GM12878 (cell line): ENCODE measurements around the gene TOMM5. TPM values are rescaled to one million over a fixed set of nuclear protein-coding genes. Genes with fewer than 3 reads are reported as not detected.
A peak's percentile ranks its signal among the peaks of the same experiment; 100 is the strongest.

ENCODE experiments used
- ATAC-seq: fragments of 200-7000 bp; cut with Tn5 transposase; 3 replicates; pipeline ENCODE4 v1.9.1; 2020; ENCODE audit warnings: mild to moderate bottlenecking, moderate library complexity
- BruUV-seq: library from RNA; stranded (reverse); fragments of 400-500 nt; replicated peaks from 2 replicates; lab custom pipeline; 2021; lab: Mats Ljungman, UMichigan
- CTCF ChIA-PET: fragments of 300-600 bp; sonication (Branson Sonifier 250); formaldehyde crosslinking; extraction: SDS; loops from one replicate; lab custom pipeline; 2021; ENCODE audit warnings: inconsistent platforms; lab: Yijun Ruan, JAX
- POLR2A ChIA-PET: fragments of 350-600 bp; formaldehyde crosslinking; extraction: SDS; loops from one replicate; lab custom pipeline; 2021; ENCODE audit warnings: inconsistent platforms; lab: Charles Lee
- RAD21 ChIA-PET: fragments of 300-600 bp; sonication (Branson Sonifier 250); formaldehyde crosslinking; loops from one replicate; lab custom pipeline; 2023; ENCODE audit warnings: antibody characterized with exemption; ENCODE audit not compliant: unreplicated experiment; lab: Charles Lee
- SMC1A ChIA-PET: fragments of 300-600 bp; sonication (Branson Sonifier 250); formaldehyde crosslinking; loops from one replicate; lab custom pipeline; 2023; ENCODE audit not compliant: unreplicated experiment, uncharacterized antibody; lab: Charles Lee
- DNase-seq: peaks from one replicate; pipeline ENCODE4 v3.0.0-alpha.2; 2011; ENCODE audit warnings: low read depth, low spot score
- FAIRE-seq: peaks from 3 replicates; lab custom pipeline; 2011; peaks lifted over from hg19 to GRCh38; lab: Jason Lieb, UNC
- H2AFZ ChIP-seq: 2 replicates; pipeline ENCODE4 v1.6.0; 2011; ENCODE audit warnings: low read depth, low read length, control low read depth; ENCODE audit not compliant: control insufficient read depth
- H3K27ac ChIP-seq: 2 replicates; pipeline ENCODE4 v1.5.1; 2011; ENCODE audit warnings: control low read depth; ENCODE audit not compliant: control insufficient read depth, insufficient read depth
- H3K27me3 ChIP-seq, 2 experiments: replicated peaks in 1 of 2; 2 replicates each; pipeline versions ENCODE4 v1.6.0 to v1.6.1; 2011; ENCODE audit warnings: low read length in 1 of 2; ENCODE audit not compliant: control insufficient read depth in 2 of 2, insufficient read depth in 2 of 2
- H3K36me3 ChIP-seq, 2 experiments: 2 replicates each; pipeline ENCODE4 v1.5.1; 2011; ENCODE audit warnings: low read length in 1 of 2; ENCODE audit not compliant: control insufficient read depth in 2 of 2, insufficient read depth in 2 of 2
- H3K4me1 ChIP-seq: 2 replicates; pipeline ENCODE4 v1.6.1; 2011; ENCODE audit warnings: mild to moderate bottlenecking, low read length, moderate library complexity, mixed read lengths; ENCODE audit not compliant: control insufficient read depth, insufficient read depth
- H3K4me2 ChIP-seq: 2 replicates; pipeline ENCODE4 v1.6.0; 2011; ENCODE audit warnings: control low read depth; ENCODE audit not compliant: control insufficient read depth, insufficient read depth
- H3K4me3 ChIP-seq: fragments of 200-600 bp; sonication (generic); 2 replicates; pipeline ENCODE4 v1.5.1; 2016
- H3K79me2 ChIP-seq: 2 replicates; pipeline ENCODE4 v1.6.0; 2011; ENCODE audit warnings: low read length; ENCODE audit not compliant: control insufficient read depth, insufficient read depth
- H3K9ac ChIP-seq: 2 replicates; pipeline ENCODE4 v1.8.0; 2011; ENCODE audit warnings: low read length, control low read depth, mixed read lengths; ENCODE audit not compliant: control insufficient read depth, insufficient read depth
- H3K9me3 ChIP-seq: replicated peaks from 3 replicates; pipeline ENCODE4 v1.5.1; 2011; ENCODE audit warnings: mild to moderate bottlenecking, low read length; ENCODE audit not compliant: control insufficient read depth, insufficient read depth
- H4K20me1 ChIP-seq: 2 replicates; pipeline ENCODE4 v1.6.0; 2011; ENCODE audit not compliant: control insufficient read depth, insufficient read depth
- CBX5 ChIP-seq: sonication (generic); IDR thresholded peaks from 2 replicates; pipeline ENCODE4 v1.6.1; 2016; ENCODE audit warnings: low read depth, moderate library complexity, mild to moderate bottlenecking, inconsistent platforms
- EED ChIP-seq: sonication (generic); IDR thresholded peaks from 2 replicates; pipeline ENCODE4 v1.6.1; 2016; ENCODE audit warnings: antibody characterized with exemption, low read depth
- NFIC ChIP-seq: IDR thresholded peaks from 2 replicates; pipeline ENCODE4 v1.6.1; 2012; ENCODE audit warnings: low read depth, mild to moderate bottlenecking, inconsistent platforms, low read length, moderate library complexity
- RELA ChIP-seq: fragments of 450-650 bp; IDR thresholded peaks from 2 replicates; pipeline ENCODE4 v1.8.0; 2014; ENCODE audit warnings: borderline replicate concordance; ENCODE audit not compliant: partially characterized antibody
- WGBS: methylation state at CpG from one replicate; pipeline ENCODE4 v1.1.6; 2016; ENCODE audit warnings: low lambda C conversion rate; ENCODE audit not compliant: insufficient replicate concordance, insufficient coverage; ENCODE audit errors: missing lambda C conversion rate; 5-methylcytosine and 5-hydroxymethylcytosine counted together
- in situ Hi-C: fragments of 300-500 bp; cut with MboI; formaldehyde crosslinking; loops from 9 replicates; pipeline ENCODE4 v1.14.3; 2018; ENCODE audit warnings: mixed read lengths
- intact Hi-C: fragments of 100-400 bp; cut with micrococcal nuclease; formaldehyde crosslinking; loops from one replicate; pipeline ENCODE4 v1.14.2; 2022; ENCODE audit not compliant: unreplicated experiment
- polyA plus RNA-seq, 11 experiments: library from polyadenylated mRNA; depleted of rRNA in 4 of 11; unstranded in 6 of 11; stranded (reverse) in 5 of 11; fragments of >200 nt; fragmentation: Nextera tagmentation in 4 of 11; fragmentation: Illumina TruSeq in 1 of 11; extraction: Ambion mirVana in 4 of 11; extraction: Trizol in 1 of 11; gene quantifications; 1 replicate in 1 of 11; 2 replicates in 10 of 11; pipeline versions ENCODE4 v1.2.1 to v1.2.3, GENCODE V29; 2011 to 2016; ENCODE audit warnings: inconsistent platforms in 2 of 11, missing spikeins in 2 of 11, low read depth in 1 of 11
- total RNA-seq, 4 experiments: library from RNA; depleted of rRNA in 3 of 4; stranded (reverse); fragments of >200 nt in 3 of 4; fragmentation: Illumina TruSeq in 1 of 4; extraction: Trizol in 1 of 4; gene quantifications; 2 replicates each; pipeline versions ENCODE4 v1.2.1 to v1.2.3, GENCODE V29; 2013 to 2021

TOMM5 gene
- total and polyA plus RNA-seq, 10 of the 15 experiments (the other 5 are each of a cell fraction or from before 2014, with no cell fraction given), result 152 to 1,143 (median 351) TPM

DNA sequence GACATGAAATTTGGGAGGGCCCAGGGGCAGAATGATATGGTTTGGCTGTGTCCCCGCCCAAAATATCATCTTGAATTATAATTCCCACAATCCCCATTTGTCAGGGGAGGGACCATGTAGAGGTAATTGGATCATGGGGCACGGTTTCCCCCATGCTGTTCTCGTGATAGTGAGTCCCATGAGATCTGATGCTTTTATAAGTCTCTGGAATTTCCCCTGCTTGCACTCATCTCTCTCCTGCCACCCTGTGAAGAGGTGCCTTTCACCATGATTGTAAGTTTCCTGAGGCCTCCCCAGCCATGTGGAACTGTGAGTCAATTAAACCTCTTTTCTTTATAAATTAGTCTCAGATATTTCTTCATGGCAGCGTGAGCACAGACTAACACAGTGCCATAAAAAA is 27.5 kb downstream of the TOMM5 start:
- Histone ChIP-seq H3K4me3 (0 out of 2 replicates have a peak overlapping the region, but pooled peaks have one; percentile 14), H4K20me1 (no peaks in the 10 kb centered on the region), H3K4me2 (peak overlapping the region; percentile 95), H3K36me3 (no peaks in the 10 kb centered on the region; a peak in 1 of 4 replicates), H2AFZ (no peak overlapping the region), H3K9me3 (peaks cover 18% of the 10 kb centered on the region; the same call in 2 of the 3 replicates), H3K27me3 (no peaks in the 10 kb centered on the region), H3K9ac (no peak overlapping the region), H3K79me2 (peaks cover 16% of the 10 kb centered on the region), H3K27ac (peak overlapping the region; percentile 95), H3K4me1 (peaks cover 53% of the 10 kb centered on the region)
- 25% methylated on average over 4 of the region's 4 CpGs for WGBS
- TF ChIP-seq NFIC (0 out of 2 replicates have a peak, but pooled peaks have one; percentile 15), CBX5 (peak; percentile 97), RELA (no peak), EED (0 out of 2 replicates have a peak, but pooled peaks have one; percentile 3)
- no peak for ATAC-seq
- CTCF ChIA-PET, result interaction anchor here (1.3 to 3.7 kb wide), 3 partner anchors 11 to 25 kb away, joined by 6 to 18 read pairs (median 7); partner anchors contain the start of gene FBXO10
- in situ Hi-C loops (no loop called here), intact Hi-C loops (loop anchor here (1.0 to 5.0 kb wide), 2 partner anchors 33 to 156 kb away; no protein-coding TSS in a partner anchor)
- RAD21 ChIA-PET, result interaction anchor here (1.1 to 2.1 kb wide), 3 partner anchors 9 to 78 kb away, joined by 3 to 13 read pairs (median 9); partner anchors contain the start of genes POLR1E and TOMM5
- SMC1A ChIA-PET, result interaction anchor here (1.1 to 3.4 kb wide), 4 partner anchors 11 to 78 kb away, joined by 3 to 26 read pairs (median 9); partner anchors contain the start of genes FBXO10 and TOMM5
- no peak for FAIRE-seq
- POLR2A ChIA-PET, result interaction anchor here (0.6 to 2.6 kb wide), 5 partner anchors 27 to 1172 kb away, joined by 3 to 9 read pairs (median 4); partner anchors contain the start of genes POLR1E and TOMM5
- BruUV-seq, result no TSS peak
- DNase-seq, result no peak
